ENCODE measurements around the gene UBE4B.
A peak's percentile ranks its signal among the peaks of the same experiment; 100 is the strongest.

Gene UBE4B

DNA sequence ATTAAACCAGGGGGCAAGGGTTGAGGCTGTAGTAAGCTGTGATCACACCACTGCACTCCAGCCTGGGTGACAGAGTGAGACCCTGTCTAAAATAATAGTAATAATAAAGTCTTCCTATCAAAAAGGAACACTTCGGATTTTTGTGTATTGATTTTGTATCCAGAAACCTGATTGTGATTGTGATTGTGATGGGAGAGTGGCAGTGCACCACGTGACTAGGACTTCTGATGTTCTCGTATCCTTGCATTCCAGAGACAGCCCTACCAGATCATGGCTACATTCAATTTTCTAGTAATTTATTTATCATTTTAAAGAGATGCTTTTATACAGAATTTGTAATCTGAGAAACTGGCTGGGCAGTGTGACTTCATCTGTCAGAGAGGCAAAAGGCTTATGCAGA is 175.1 kb downstream of the UBE4B start:
- H3K9ac ChIP-seq (ENCODE audit: low read depth, low read length) = no peak overlapping the region
- peaks cover 3% of the 10 kb centered on the region; the same call in 1 of the 2 replicates for H3K4me1 ChIP-seq (ENCODE audit: insufficient read depth, low read length)
- H3K27ac ChIP-seq (ENCODE audit: low read length) = no peak overlapping the region
- no peaks in the 10 kb centered on the region for H3K27me3 ChIP-seq (ENCODE audit: insufficient read depth, low read length)
- no peaks in the 10 kb centered on the region for H3K36me3 ChIP-seq (ENCODE audit: insufficient read depth, low read depth, low read length)
- H3K9me3 ChIP-seq (ENCODE audit: insufficient read depth, low read depth, low read length) = no peaks in the 10 kb centered on the region
- no peak overlapping the region for H3K4me3 ChIP-seq (ENCODE audit: low read length)

- H3K9ac ChIP-seq (ENCODE audit: low read depth, low read length) = no peak overlapping the region
- no peak overlapping the region for H3K27ac ChIP-seq (ENCODE audit: low read length)
- H3K4me3 ChIP-seq (ENCODE audit: low read length) = no peak overlapping the region
- H3K27me3 ChIP-seq (ENCODE audit: insufficient read depth, low read length) = no peaks in the 10 kb centered on the region
- H3K36me3 ChIP-seq (ENCODE audit: insufficient read depth, low read depth, low read length) = no peaks in the 10 kb centered on the region
- H3K4me1 ChIP-seq (ENCODE audit: insufficient read depth, low read length) = peaks cover 10% of the 10 kb centered on the region; the same call in 1 of the 2 replicates
- no peaks in the 10 kb centered on the region for H3K9me3 ChIP-seq (ENCODE audit: insufficient read depth, low read depth, low read length)
Measured at GRCh38 chr1:10208537-10208936, 175.8 kb downstream of the UBE4B start.

- no peaks in the 10 kb centered on the region for H3K36me3 ChIP-seq (ENCODE audit: insufficient read depth, low read depth, low read length)
- peak overlapping the region; percentile 91 for H3K9ac ChIP-seq (ENCODE audit: low read depth, low read length)
- H3K27me3 ChIP-seq (ENCODE audit: insufficient read depth, low read length) = no peaks in the 10 kb centered on the region
- H3K4me3 ChIP-seq (ENCODE audit: low read length) = peak overlapping the region; percentile 85
- peak overlapping the region; percentile 72 for H3K27ac ChIP-seq (ENCODE audit: low read length)
- H3K9me3 ChIP-seq (ENCODE audit: insufficient read depth, low read depth, low read length) = no peaks in the 10 kb centered on the region
- H3K4me1 ChIP-seq (ENCODE audit: insufficient read depth, low read length) = peaks cover 13% of the 10 kb centered on the region; the same call in 1 of the 2 replicates
Measured at GRCh38 chr1:10209590-10209904, 176.8 kb downstream of the UBE4B start.

DNA sequence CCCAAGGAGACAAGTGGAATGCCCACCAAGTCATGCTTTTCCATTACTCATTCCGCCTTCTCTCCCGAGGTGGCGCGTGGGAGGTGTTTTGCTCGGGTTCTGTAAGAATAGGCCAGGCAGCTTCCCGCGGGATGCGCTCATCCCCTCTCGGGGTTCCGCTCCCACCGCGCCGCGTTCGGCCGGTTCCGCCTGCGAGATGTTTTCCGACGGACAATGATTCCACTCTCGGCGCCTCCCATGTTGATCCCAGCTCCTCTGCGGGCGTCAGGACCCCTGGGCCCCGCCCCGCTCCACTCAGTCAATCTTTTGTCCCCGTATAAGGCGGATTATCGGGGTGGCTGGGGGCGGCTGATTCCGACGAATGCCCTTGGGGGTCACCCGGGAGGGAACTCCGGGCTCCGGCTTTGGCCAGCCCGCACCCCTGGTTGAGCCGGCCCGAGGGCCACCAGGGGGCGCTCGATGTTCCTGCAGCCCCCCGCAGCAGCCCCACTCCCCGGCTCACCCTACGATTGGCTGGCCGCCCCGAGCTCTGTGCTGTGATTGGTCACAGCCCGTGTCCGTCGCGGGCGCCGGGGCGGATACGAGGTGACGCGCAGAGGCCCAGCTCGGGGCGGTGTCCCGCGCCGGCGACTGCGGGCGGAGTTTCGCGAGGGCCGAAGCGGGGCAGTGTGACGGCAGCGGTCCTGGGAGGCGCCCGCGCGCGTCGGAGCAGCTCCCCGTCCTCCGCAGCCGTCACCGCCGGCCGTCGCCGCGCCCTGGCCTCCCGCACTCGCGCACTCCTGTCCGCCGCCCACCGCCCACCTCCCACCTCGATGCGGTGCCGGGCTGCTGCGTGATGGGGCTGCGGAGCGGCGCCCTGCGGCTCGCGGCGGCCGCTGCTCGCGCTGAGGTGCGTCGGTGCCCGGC is 177.4 kb downstream of the UBE4B start, which contains the start of gene KIF1B:
TSS of gene KIF1B (plus strand) at position 666 of the 906 bp plus-strand sequence. CDS start 21,759 bp downstream, outside the sequence.
- Histone ChIP-seq H3K9ac (ENCODE audit: low read depth, low read length) (peak within 1 kb of the TSS; percentile 97), H3K27me3 (ENCODE audit: insufficient read depth, low read length) (no peaks in the 10 kb centered on the region), H3K9me3 (ENCODE audit: insufficient read depth, low read depth, low read length) (no peaks in the 10 kb centered on the region), H3K4me3 (ENCODE audit: low read length) (peak within 1 kb of the TSS; percentile 99), H3K27ac (ENCODE audit: low read length) (peak within 1 kb of the TSS; percentile 72), H3K36me3 (ENCODE audit: insufficient read depth, low read depth, low read length) (no peaks in the 10 kb centered on the region), H3K4me1 (ENCODE audit: insufficient read depth, low read length) (peaks cover 13% of the 10 kb centered on the region; the same call in 1 of the 2 replicates)

DNA sequence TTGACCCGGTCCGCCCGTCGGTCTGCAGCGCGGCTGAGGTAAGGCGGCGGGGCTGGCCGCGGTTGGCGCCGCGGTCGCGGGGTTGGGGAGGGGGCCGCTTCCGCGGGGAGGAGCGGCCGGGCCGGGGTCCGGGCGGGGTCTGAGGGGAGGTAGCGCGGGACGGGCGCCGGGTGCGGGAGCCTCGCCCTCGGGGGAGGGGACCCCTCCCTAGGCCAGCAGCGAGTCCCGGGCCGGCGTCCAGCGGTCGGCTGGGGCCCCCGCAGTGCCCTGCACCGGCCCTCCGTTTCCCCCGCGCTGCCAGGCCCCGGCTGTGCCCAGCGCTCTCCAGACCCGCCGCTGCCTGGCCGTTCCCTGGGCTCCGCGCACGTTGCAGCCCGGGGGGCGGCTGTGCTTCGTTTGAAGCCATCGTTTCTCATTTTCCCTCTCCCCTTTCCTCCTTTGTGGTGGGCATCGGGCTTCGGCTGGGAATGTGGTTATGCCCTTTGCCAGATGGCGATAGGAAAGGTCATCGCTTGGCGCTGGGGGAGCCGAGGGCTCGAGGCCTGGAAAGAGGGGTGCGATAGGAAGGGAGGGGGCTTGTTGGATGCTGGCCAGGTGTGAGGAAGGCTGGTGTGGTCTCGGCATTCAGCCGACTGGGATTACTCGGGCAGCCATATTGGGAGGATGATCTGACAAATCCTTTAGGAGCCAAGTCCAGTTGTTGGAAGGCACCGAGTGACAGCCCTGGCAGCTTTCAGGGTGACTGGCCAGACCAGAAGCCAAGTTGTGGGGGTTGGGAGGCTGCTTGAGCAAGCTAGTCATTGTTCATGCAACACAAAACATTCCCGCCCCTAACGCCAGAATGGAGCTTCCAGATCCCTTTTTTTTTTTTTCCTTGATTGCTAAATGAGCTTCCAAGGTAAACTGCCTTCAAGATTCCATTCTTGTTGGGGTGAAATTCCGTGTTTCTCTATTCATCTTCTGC is 178.4 kb downstream of the UBE4B start:
- peak overlapping the region; percentile 99 for H3K4me3 ChIP-seq (ENCODE audit: low read length)
- no peaks in the 10 kb centered on the region for H3K27me3 ChIP-seq (ENCODE audit: insufficient read depth, low read length)
- no peaks in the 10 kb centered on the region for H3K36me3 ChIP-seq (ENCODE audit: insufficient read depth, low read depth, low read length)
- H3K4me1 ChIP-seq (ENCODE audit: insufficient read depth, low read length) = peaks cover 13% of the 10 kb centered on the region; the same call in 1 of the 2 replicates
- H3K9ac ChIP-seq (ENCODE audit: low read depth, low read length) = peak overlapping the region; percentile 97
- no peaks in the 10 kb centered on the region for H3K9me3 ChIP-seq (ENCODE audit: insufficient read depth, low read depth, low read length)
- H3K27ac ChIP-seq (ENCODE audit: low read length) = peak overlapping the region; percentile 21

DNA sequence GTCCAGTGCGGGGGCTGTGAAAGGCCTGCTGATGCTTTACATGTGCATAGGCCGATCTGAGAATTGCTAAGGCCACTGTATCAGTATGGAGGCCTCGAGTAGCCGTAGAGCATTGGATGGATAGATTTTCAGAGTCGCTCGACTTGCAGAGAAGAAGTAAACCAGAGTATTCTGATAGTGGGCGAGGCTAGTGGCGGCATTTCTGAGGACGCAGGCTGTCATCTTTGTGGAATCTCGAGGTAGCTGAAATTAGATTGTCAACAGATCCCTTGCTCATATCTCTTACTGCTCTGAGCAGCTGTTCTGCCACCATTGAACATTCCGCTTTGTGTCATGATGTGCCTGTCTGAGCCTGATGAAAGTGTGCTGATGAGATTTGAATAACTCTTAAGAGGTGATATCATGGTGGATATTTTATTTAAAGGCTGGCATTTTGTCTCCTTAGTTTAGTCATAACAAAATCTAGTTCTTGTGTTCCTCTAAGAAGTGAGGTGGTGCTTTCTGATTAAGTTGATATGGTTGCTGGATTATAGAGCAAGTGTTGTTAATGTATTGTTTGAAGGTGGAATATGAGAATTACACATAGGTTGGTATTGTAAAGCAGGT is 179.2 kb downstream of the UBE4B start:
- Histone ChIP-seq H3K4me1 (ENCODE audit: insufficient read depth, low read length) (peaks cover 13% of the 10 kb centered on the region; the same call in 1 of the 2 replicates), H3K36me3 (ENCODE audit: insufficient read depth, low read depth, low read length) (no peaks in the 10 kb centered on the region), H3K9me3 (ENCODE audit: insufficient read depth, low read depth, low read length) (no peaks in the 10 kb centered on the region), H3K27ac (ENCODE audit: low read length) (peak overlapping the region; percentile 21), H3K4me3 (ENCODE audit: low read length) (peak overlapping the region; percentile 99), H3K9ac (ENCODE audit: low read depth, low read length) (peak overlapping the region; percentile 97), H3K27me3 (ENCODE audit: insufficient read depth, low read length) (no peaks in the 10 kb centered on the region)

DNA sequence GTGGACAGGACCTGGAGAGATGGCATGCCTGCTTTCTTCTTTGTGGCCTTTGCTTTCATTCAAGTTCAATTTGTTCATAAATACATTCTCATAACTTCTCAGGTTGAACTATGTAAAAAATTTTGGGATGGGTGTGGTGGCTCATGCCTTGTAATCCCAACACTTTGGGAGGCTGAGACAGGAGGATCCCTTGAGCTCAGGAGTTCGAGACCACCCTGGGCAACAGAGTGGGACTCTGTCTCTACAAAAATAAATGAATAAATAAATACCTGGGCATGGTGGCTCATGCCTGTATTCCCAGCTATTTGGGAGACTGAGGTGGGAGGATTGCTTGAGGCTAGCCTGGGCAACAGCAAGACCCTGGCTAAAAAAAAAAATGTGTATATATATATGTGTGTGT is 179.7 kb downstream of the UBE4B start:
- Histone ChIP-seq H3K4me1 (ENCODE audit: insufficient read depth, low read length) (peaks cover 13% of the 10 kb centered on the region; the same call in 1 of the 2 replicates), H3K4me3 (ENCODE audit: low read length) (peak overlapping the region; percentile 99), H3K27ac (ENCODE audit: low read length) (no peak overlapping the region), H3K9me3 (ENCODE audit: insufficient read depth, low read depth, low read length) (no peaks in the 10 kb centered on the region), H3K36me3 (ENCODE audit: insufficient read depth, low read depth, low read length) (no peaks in the 10 kb centered on the region), H3K9ac (ENCODE audit: low read depth, low read length) (no peak overlapping the region; the same call in 1 of the 2 replicates), H3K27me3 (ENCODE audit: insufficient read depth, low read length) (no peaks in the 10 kb centered on the region)

GRCh38 chr1:10213186-10213705 is 180.5 kb downstream of the UBE4B start:
- H3K9me3 ChIP-seq (ENCODE audit: insufficient read depth, low read depth, low read length) = no peaks in the 10 kb centered on the region
- H3K27me3 ChIP-seq (ENCODE audit: insufficient read depth, low read length) = no peaks in the 10 kb centered on the region
- no peaks in the 10 kb centered on the region for H3K36me3 ChIP-seq (ENCODE audit: insufficient read depth, low read depth, low read length)
- peaks cover 13% of the 10 kb centered on the region; the same call in 1 of the 2 replicates for H3K4me1 ChIP-seq (ENCODE audit: insufficient read depth, low read length)
- peak overlapping the region; percentile 4 for H3K4me3 ChIP-seq (ENCODE audit: low read length)
- H3K9ac ChIP-seq (ENCODE audit: low read depth, low read length) = peak overlapping the region; percentile 30; the same call in 1 of the 2 replicates
- no peak overlapping the region for H3K27ac ChIP-seq (ENCODE audit: low read length)

DNA sequence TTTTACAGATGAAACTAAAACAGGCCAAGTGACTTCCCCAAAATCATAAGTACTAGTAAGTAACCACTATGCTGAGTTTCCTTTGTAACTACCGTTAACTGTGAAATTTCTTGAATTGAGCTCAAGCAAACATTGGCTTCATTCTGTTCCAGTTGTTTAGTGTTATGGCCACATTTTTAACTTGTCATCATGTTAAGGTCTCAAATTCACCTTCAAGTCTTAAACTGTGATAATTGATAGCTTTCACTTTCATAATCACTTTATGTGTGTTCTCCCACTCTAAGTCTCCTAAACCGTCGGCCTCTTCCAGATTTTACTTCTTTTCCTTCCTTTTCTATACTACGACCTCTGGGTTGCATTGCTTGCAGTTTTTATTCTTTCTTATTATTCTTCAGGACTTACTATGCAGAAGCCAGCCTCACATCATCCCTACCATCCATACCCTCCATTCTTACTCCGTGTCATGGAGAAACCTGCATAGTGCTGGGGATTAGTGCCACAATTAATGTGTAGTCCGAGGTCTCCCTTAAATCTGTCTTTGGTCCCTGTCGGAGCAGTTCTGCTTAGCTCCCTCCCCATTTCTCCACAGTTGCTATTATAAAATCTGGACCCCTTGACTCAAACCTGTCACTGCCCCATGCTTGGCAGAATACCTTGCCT is 183.5 kb downstream of the UBE4B start:
- H3K27me3 ChIP-seq (ENCODE audit: insufficient read depth, low read length) = no peaks in the 10 kb centered on the region
- H3K9ac ChIP-seq (ENCODE audit: low read depth, low read length) = no peak overlapping the region
- H3K9me3 ChIP-seq (ENCODE audit: insufficient read depth, low read depth, low read length) = no peaks in the 10 kb centered on the region
- H3K27ac ChIP-seq (ENCODE audit: low read length) = no peak overlapping the region
- H3K4me3 ChIP-seq (ENCODE audit: low read length) = no peak overlapping the region
- H3K36me3 ChIP-seq (ENCODE audit: insufficient read depth, low read depth, low read length) = no peaks in the 10 kb centered on the region
- peaks cover 13% of the 10 kb centered on the region; the same call in 1 of the 2 replicates for H3K4me1 ChIP-seq (ENCODE audit: insufficient read depth, low read length)

DNA sequence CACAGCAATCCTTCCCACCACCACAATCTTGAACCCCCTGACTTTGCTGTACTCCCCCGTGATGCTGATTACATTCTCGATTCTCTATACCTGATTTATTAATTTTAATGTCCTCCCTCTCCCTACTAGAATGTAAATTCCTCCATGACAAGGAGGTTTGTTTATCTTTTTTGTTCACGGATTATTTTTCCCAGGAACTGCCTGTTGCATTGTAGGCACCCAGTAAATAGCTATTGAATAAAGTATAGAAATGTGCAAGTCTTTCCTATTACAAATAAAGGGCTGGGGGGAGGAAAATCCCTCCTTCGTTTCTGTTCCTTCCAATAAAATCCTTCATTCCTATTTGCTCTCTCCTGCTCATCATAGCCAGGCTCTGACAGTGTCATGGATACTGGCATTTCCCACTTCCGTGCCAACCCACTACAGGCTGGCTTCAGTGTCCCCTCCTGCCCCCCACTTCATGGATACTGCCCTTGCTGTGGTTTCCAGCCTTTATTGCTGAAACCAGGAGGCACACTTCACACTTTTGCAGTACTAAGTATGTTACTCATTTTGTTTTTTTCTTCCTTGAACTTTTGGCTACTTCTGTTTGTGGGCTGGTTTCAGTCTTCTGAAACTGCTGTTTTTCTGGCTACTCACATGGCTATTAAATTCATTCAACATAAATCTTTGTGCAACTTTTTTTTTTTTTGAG is 185.1 kb downstream of the UBE4B start:
- no peaks in the 10 kb centered on the region for H3K36me3 ChIP-seq (ENCODE audit: insufficient read depth, low read depth, low read length)
- H3K27ac ChIP-seq (ENCODE audit: low read length) = no peak overlapping the region
- H3K9ac ChIP-seq (ENCODE audit: low read depth, low read length) = no peak overlapping the region
- peaks cover 9% of the 10 kb centered on the region; the same call in 1 of the 2 replicates for H3K4me1 ChIP-seq (ENCODE audit: insufficient read depth, low read length)
- no peaks in the 10 kb centered on the region for H3K9me3 ChIP-seq (ENCODE audit: insufficient read depth, low read depth, low read length)
- no peak overlapping the region for H3K4me3 ChIP-seq (ENCODE audit: low read length)
- no peaks in the 10 kb centered on the region for H3K27me3 ChIP-seq (ENCODE audit: insufficient read depth, low read length)
